HCT116 (cell line): Measurements from ENCODE around the gene STK17A. TPM values are rescaled to one million over a fixed set of nuclear protein-coding genes. Genes with fewer than 3 reads are reported as not detected.

Experiments
- ATAC-seq: fragments of 200-7000 bp; cut with Tn5 transposase; 2 replicates; pipeline ENCODE4 v1.9.1; 2020; ENCODE audit warnings: mild to moderate bottlenecking, moderate library complexity
- BruUV-seq: library from RNA; stranded (reverse); fragments of 400-500 nt; replicated peaks from 2 replicates; lab custom pipeline; 2021; lab: Mats Ljungman, UMichigan
- CTCF ChIA-PET: fragments of 300-600 bp; sonication (Branson Sonifier 250); formaldehyde crosslinking; loops from one replicate; lab custom pipeline; 2021; ENCODE audit warnings: antibody characterized with exemption; lab: Charles Lee
- POLR2A ChIA-PET: fragments of 300-600, 350-600 bp; sonication (Branson Sonifier 250); formaldehyde crosslinking; loops from one replicate; lab custom pipeline; 2021; ENCODE audit warnings: antibody characterized with exemption; lab: Charles Lee
- RAD21 ChIA-PET, 2 experiments: fragments of 300-600 bp; sonication (Branson Sonifier 250); formaldehyde crosslinking; loops; one replicate each; lab custom pipeline; 2023; ENCODE audit warnings: low total read pairs in 2 of 2; ENCODE audit not compliant: uncharacterized antibody in 2 of 2, unreplicated experiment in 2 of 2, low non-redundant PET in 1 of 2; lab: Charles Lee
- DNase-seq: peaks from one replicate; pipeline ENCODE4 v3.0.0-alpha.2; 2010; ENCODE audit warnings: low read depth, low spot score
- H2AFZ ChIP-seq: fragments of 200-600 bp; shearing (Covaris generic), sonication (generic); 2 replicates; pipeline ENCODE4 v1.6.1; 2017; ENCODE audit warnings: low read depth, mixed run types, mixed read lengths, antibody characterized with exemption, low read length; ENCODE audit not compliant: poor library complexity, severe bottlenecking
- H3K27ac ChIP-seq: 2 replicates; pipeline ENCODE4 v1.5.1; 2012; ENCODE audit warnings: low read depth, low read length
- H3K27me3 ChIP-seq: fragments of 200-600 bp; sonication (generic); 2 replicates; pipeline ENCODE4 v1.6.1; 2016; ENCODE audit warnings: mixed run types, low read length, mixed read lengths; ENCODE audit not compliant: insufficient read depth
- H3K36me3 ChIP-seq, 2 experiments: fragments of 200-500 bp in 1 of 2; fragments of 200-600 bp in 1 of 2; sonication (Bioruptor generic) in 1 of 2; sonication (generic) in 1 of 2; 2 replicates each; pipeline versions ENCODE4 v1.5.1 to v1.6.1; 2014 to 2016; ENCODE audit warnings: low read length in 2 of 2, inconsistent platforms in 1 of 2, mixed read lengths in 1 of 2, mixed run types in 1 of 2; ENCODE audit not compliant: insufficient read depth in 2 of 2, control insufficient read depth in 1 of 2
- H3K4me1 ChIP-seq, 2 experiments: fragments of 200-600 bp in 1 of 2; sonication (generic) in 1 of 2; 2 replicates each; pipeline versions ENCODE4 v1.5.1 to v1.6.1; 2012 to 2017; ENCODE audit warnings: low read length in 2 of 2, inconsistent platforms in 1 of 2, mild to moderate bottlenecking in 1 of 2, mixed read lengths in 1 of 2, mixed run types in 1 of 2, moderate library complexity in 1 of 2; ENCODE audit not compliant: insufficient read depth in 2 of 2, control insufficient read depth in 1 of 2
- H3K4me2 ChIP-seq: fragments of 200-600 bp; sonication (generic); 2 replicates; pipeline ENCODE4 v1.6.1; 2017; ENCODE audit warnings: mixed run types, low read length, mixed read lengths
- H3K4me3 ChIP-seq, 2 experiments: fragments of 200-600 bp in 1 of 2; sonication (generic) in 1 of 2; replicated peaks in 1 of 2; 2 replicates each; pipeline ENCODE4 v1.5.1; 2011 to 2016; ENCODE audit warnings: low read length in 2 of 2, control low read depth in 1 of 2, low read depth in 1 of 2, mild to moderate bottlenecking in 1 of 2, mixed read lengths in 1 of 2, mixed run types in 1 of 2
- H3K79me2 ChIP-seq: fragments of 200-600 bp; sonication (generic); 2 replicates; pipeline ENCODE4 v1.6.1; 2017; ENCODE audit warnings: mild to moderate bottlenecking, mixed run types, low read length, moderate library complexity, mixed read lengths; ENCODE audit not compliant: insufficient read depth
- H3K9ac ChIP-seq: fragments of 200-600 bp; sonication (generic); 2 replicates; pipeline ENCODE4 v1.6.1; 2016; ENCODE audit warnings: low read length, mixed read lengths
- H3K9me2 ChIP-seq: fragments of 200-600 bp; sonication (generic), shearing (Covaris generic); 2 replicates; pipeline ENCODE4 v1.6.1; 2017; ENCODE audit warnings: mixed run types, mild to moderate bottlenecking, moderate library complexity; ENCODE audit not compliant: insufficient read depth
- H3K9me3 ChIP-seq, 2 experiments: fragments of 200-500 bp in 1 of 2; fragments of 200-600 bp in 1 of 2; sonication (Bioruptor generic) in 1 of 2; sonication (generic) in 1 of 2; 2 replicates each; pipeline ENCODE4 v1.6.1; 2014 to 2017; ENCODE audit warnings: low read length in 2 of 2, mixed read lengths in 2 of 2, inconsistent platforms in 1 of 2, low read depth in 1 of 2, mild to moderate bottlenecking in 1 of 2, mixed run types in 1 of 2, moderate library complexity in 1 of 2; ENCODE audit not compliant: control insufficient read depth in 1 of 2, insufficient read depth in 1 of 2
- H4K20me1 ChIP-seq: fragments of 200-600 bp; sonication (generic), shearing (Covaris generic); 2 replicates; pipeline ENCODE4 v1.6.1; 2017; ENCODE audit warnings: mixed run types, mild to moderate bottlenecking, moderate library complexity; ENCODE audit not compliant: insufficient read depth
- ATF3 ChIP-seq: IDR thresholded peaks from 2 replicates; pipeline ENCODE4 v1.6.1; 2012
- CEBPB ChIP-seq: IDR thresholded peaks from 2 replicates; pipeline ENCODE4 v1.6.1; 2012; ENCODE audit warnings: low read depth
- EGR1 ChIP-seq: IDR thresholded peaks from 2 replicates; pipeline ENCODE4 v1.6.1; 2012; ENCODE audit warnings: low read depth
- ELF1 ChIP-seq: IDR thresholded peaks from 2 replicates; pipeline ENCODE4 v1.6.1; 2012; ENCODE audit warnings: low read depth, borderline replicate concordance
- EZH2 ChIP-seq: fragments of 200-600 bp; sonication (generic); IDR thresholded peaks from 2 replicates; pipeline ENCODE4 v1.6.1; 2017; ENCODE audit warnings: antibody characterized with exemption, mixed run types
- POLR2A ChIP-seq: IDR thresholded peaks from 2 replicates; pipeline ENCODE4 v1.7.0; 2011; ENCODE audit warnings: borderline replicate concordance; ENCODE audit not compliant: insufficient read depth, insufficient read length; ENCODE audit errors: extremely low read depth
- SIN3A ChIP-seq: IDR thresholded peaks from 2 replicates; pipeline ENCODE4 v1.6.1; 2012; ENCODE audit warnings: low read depth
- SP1 ChIP-seq: IDR thresholded peaks from 2 replicates; pipeline ENCODE4 v1.6.1; 2012; ENCODE audit warnings: low read depth
- TCF7L2 ChIP-seq: IDR thresholded peaks from 2 replicates; pipeline ENCODE4 v1.7.0; 2011; ENCODE audit warnings: borderline replicate concordance, inconsistent platforms; ENCODE audit not compliant: insufficient read depth, insufficient read length; ENCODE audit errors: extremely low read depth
- YY1 ChIP-seq: IDR thresholded peaks from 2 replicates; pipeline ENCODE4 v1.6.1; 2011; ENCODE audit warnings: low read length, low read depth, moderate library complexity, mild to moderate bottlenecking; ENCODE audit not compliant: insufficient replicate concordance; ENCODE audit errors: extremely low read depth
- ZFX ChIP-seq: fragments of 450-650 bp; IDR thresholded peaks from 2 replicates; pipeline ENCODE4 v1.6.1; 2017
- intact Hi-C: fragments of 100-400 bp; cut with micrococcal nuclease; formaldehyde crosslinking; loops from 2 replicates; pipeline ENCODE4 v1.10.0; 2022
- total RNA-seq: library from RNA; stranded (reverse); gene quantifications from one replicate; pipeline ENCODE4 v1.2.1, GENCODE V29; 2021; ENCODE audit not compliant: unreplicated experiment
- TF ChIP-seq, protein P1 (sequence below): IDR thresholded peaks from 2 replicates; pipeline ENCODE4 v1.6.1; 2011; ENCODE audit warnings: mild to moderate bottlenecking, low read length, moderate library complexity; ENCODE audit not compliant: insufficient replicate concordance; ENCODE audit errors: extremely low read depth
- TF ChIP-seq, protein P2 (sequence below): IDR thresholded peaks from 2 replicates; pipeline ENCODE4 v1.6.1; 2012; ENCODE audit warnings: low read depth

STK17A gene
- total RNA-seq, 1 experiment from 2014 or later = 14.8 TPM

GRCh38 chr7:43640679-43641078 lies 57.8 kb downstream of the STK17A start:
- Histone ChIP-seq H4K20me1 (no peaks in the 10 kb centered on the region), H3K4me3 (no peak overlapping the region), H3K9ac (no peak overlapping the region), H3K4me1 (peaks cover 2 to 5% of the 10 kb centered on the region in 2 experiments; a peak in 1 of 4 replicates), H2AFZ (no peak overlapping the region), H3K27me3 (no peaks in the 10 kb centered on the region), H3K4me2 (no peak overlapping the region), H3K27ac (no peak overlapping the region), H3K79me2 (peaks cover 19% of the 10 kb centered on the region; the same call in 1 of the 2 replicates), H3K9me2 (no peaks in the 10 kb centered on the region), H3K36me3 (peaks cover 28 to 49% of the 10 kb centered on the region in 2 experiments), H3K9me3 (no peaks in the 10 kb centered on the region)
- ATAC-seq (no peak), DNase-seq (no peak)
- ChIA-PET POLR2A (no interaction called here), CTCF (interaction anchor here (1.5 kb wide), 1 partner anchor 59 kb away, joined by 3 read pairs; no protein-coding TSS in a partner anchor), RAD21 (no interaction called here)
- intact Hi-C loops = no loop called here
- no peak for TF ChIP-seq TCF7L2
- TF ChIP-seq SIN3A = no peak
- no peak for TF ChIP-seq SP1
- no TSS peak for BruUV-seq

DNA sequence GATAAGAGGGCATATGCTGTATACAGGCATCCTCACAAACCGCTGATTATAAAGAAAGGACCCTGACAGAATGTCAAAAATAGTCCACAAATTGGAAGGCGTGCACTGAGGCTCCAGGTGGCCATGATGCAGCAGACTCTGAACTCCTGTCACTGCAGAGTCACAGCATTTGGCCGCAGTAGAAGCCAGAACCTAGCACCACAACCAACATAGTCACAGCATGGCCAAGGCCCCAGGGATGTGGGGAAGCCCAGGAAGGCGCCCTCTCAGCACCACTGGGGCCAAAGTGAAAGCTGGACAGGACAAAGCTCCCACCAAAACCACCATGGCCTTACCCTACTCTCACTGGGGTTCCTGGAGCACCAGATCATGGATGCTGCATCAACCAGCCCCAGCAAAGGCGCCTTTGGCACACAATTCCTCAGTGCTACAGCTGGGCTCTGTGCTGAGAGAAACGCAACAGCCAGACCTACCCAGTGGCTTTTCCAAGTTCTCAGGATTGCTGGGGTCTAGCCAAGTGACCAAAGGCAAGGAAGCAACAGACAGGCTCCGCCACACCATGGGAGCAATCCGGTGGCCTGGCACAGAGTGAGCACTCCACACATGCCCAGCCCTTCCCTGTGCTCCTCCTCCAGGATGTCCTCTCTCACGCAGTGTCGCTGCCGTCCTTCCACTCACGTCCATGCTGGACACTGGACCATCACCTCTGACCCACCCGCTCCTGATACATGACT lies 60.2 kb downstream of the STK17A start:
- Histone ChIP-seq H2AFZ (no peak overlapping the region), H3K4me1 (peaks cover 12 to 18% of the 10 kb centered on the region in 2 experiments), H3K9me3 (no peaks in the 10 kb centered on the region), H4K20me1 (no peaks in the 10 kb centered on the region), H3K27ac (no peak overlapping the region), H3K9ac (no peak overlapping the region), H3K9me2 (no peaks in the 10 kb centered on the region), H3K27me3 (no peaks in the 10 kb centered on the region), H3K4me2 (no peak overlapping the region), H3K36me3 (peaks cover 7 to 48% of the 10 kb centered on the region in 2 experiments; a peak in 3 of 4 replicates), H3K79me2 (peaks cover 41% of the 10 kb centered on the region; the same call in 1 of the 2 replicates), H3K4me3 (no peak overlapping the region)
- CTCF ChIA-PET = no interaction called here
- POLR2A ChIA-PET = no interaction called here
- ATAC-seq (no peak), DNase-seq (no peak)
- RAD21 ChIA-PET = no interaction called here
- intact Hi-C loops = no loop called here
- BruUV-seq = no TSS peak
- TF ChIP-seq YY1 (no peak), EZH2 (no peak), ZFX (no peak), ATF3 (no peak), ELF1 (no peak), EGR1 (no peak), POLR2A (no peak), CEBPB (no peak)
- TF ChIP-seq, protein P1, sequence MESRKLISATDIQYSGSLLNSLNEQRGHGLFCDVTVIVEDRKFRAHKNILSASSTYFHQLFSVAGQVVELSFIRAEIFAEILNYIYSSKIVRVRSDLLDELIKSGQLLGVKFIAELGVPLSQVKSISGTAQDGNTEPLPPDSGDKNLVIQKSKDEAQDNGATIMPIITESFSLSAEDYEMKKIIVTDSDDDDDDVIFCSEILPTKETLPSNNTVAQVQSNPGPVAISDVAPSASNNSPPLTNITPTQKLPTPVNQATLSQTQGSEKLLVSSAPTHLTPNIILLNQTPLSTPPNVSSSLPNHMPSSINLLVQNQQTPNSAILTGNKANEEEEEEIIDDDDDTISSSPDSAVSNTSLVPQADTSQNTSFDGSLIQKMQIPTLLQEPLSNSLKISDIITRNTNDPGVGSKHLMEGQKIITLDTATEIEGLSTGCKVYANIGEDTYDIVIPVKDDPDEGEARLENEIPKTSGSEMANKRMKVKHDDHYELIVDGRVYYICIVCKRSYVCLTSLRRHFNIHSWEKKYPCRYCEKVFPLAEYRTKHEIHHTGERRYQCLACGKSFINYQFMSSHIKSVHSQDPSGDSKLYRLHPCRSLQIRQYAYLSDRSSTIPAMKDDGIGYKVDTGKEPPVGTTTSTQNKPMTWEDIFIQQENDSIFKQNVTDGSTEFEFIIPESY = no peak
- TF ChIP-seq, protein P2, sequence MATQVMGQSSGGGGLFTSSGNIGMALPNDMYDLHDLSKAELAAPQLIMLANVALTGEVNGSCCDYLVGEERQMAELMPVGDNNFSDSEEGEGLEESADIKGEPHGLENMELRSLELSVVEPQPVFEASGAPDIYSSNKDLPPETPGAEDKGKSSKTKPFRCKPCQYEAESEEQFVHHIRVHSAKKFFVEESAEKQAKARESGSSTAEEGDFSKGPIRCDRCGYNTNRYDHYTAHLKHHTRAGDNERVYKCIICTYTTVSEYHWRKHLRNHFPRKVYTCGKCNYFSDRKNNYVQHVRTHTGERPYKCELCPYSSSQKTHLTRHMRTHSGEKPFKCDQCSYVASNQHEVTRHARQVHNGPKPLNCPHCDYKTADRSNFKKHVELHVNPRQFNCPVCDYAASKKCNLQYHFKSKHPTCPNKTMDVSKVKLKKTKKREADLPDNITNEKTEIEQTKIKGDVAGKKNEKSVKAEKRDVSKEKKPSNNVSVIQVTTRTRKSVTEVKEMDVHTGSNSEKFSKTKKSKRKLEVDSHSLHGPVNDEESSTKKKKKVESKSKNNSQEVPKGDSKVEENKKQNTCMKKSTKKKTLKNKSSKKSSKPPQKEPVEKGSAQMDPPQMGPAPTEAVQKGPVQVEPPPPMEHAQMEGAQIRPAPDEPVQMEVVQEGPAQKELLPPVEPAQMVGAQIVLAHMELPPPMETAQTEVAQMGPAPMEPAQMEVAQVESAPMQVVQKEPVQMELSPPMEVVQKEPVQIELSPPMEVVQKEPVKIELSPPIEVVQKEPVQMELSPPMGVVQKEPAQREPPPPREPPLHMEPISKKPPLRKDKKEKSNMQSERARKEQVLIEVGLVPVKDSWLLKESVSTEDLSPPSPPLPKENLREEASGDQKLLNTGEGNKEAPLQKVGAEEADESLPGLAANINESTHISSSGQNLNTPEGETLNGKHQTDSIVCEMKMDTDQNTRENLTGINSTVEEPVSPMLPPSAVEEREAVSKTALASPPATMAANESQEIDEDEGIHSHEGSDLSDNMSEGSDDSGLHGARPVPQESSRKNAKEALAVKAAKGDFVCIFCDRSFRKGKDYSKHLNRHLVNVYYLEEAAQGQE = no peak
